ENCODE results near the gene TMEM38A. TPM values are rescaled to one million over a fixed set of nuclear protein-coding genes. Genes with fewer than 3 reads are reported as not detected.
"Not testable (repeated sequence)": the region's sequence is repeated elsewhere in the genome, so short reads cannot be mapped to it uniquely, and the experiment has no call there.

The TMEM38A gene
- total RNA-seq, 1 experiment from 2014 or later = 0.24 TPM

GRCh38 chr19:16628183-16628983, 32.6 kb upstream of the TMEM38A start, which contains the start of gene MED26:
TSS of gene MED26 (minus strand) at chr19:16628204. CDS start at chr19:16627943, 261 bp downstream.
- peak; percentile 87 for DNase-seq (ENCODE audit: low read depth, low spot score)
- in situ Hi-C loops (cut with HindIII; ENCODE audit: low pct_unique_long_range_greater_than_20kb, low sequenced_read_pairs) = no loop called here

GRCh38 chr19:16628984-16629691, 31.8 kb upstream of the TMEM38A start:
- DNase-seq (ENCODE audit: low read depth, low spot score) = no peak
- in situ Hi-C loops (cut with HindIII; ENCODE audit: low pct_unique_long_range_greater_than_20kb, low sequenced_read_pairs) = no loop called here

- no peak for DNase-seq (ENCODE audit: low read depth, low spot score)
- in situ Hi-C loops (cut with HindIII; ENCODE audit: low pct_unique_long_range_greater_than_20kb, low sequenced_read_pairs) = no loop called here
These were observed 29.5 kb upstream of the TMEM38A start for GRCh38 chr19:16631465-16631864.

- DNase-seq (ENCODE audit: low read depth, low spot score) = peak; percentile 25
These were observed 23.4 kb upstream of the TMEM38A start for GRCh38 chr19:16637535-16637934.

GRCh38 chr19:16638666-16639065, 22.3 kb upstream of the TMEM38A start:
- DNase-seq (ENCODE audit: low read depth, low spot score) = no peak
- in situ Hi-C loops (cut with HindIII; ENCODE audit: low pct_unique_long_range_greater_than_20kb, low sequenced_read_pairs) = no loop called here

More at GRCh38 chr19:16637535-16637934, 23.4 kb upstream of the TMEM38A start:
- in situ Hi-C loops (cut with HindIII; ENCODE audit: low pct_unique_long_range_greater_than_20kb, low sequenced_read_pairs) = no loop called here

- in situ Hi-C loops (cut with HindIII; ENCODE audit: low pct_unique_long_range_greater_than_20kb, low sequenced_read_pairs) = no loop called here
- no peak for DNase-seq (ENCODE audit: low read depth, low spot score)
These were observed 20.0 kb upstream of the TMEM38A start for GRCh38 chr19:16640951-16641350.

GRCh38 chr19:16641695-16642094, 19.2 kb upstream of the TMEM38A start:
- no peak for DNase-seq (ENCODE audit: low read depth, low spot score)
- in situ Hi-C loops (cut with HindIII; ENCODE audit: low pct_unique_long_range_greater_than_20kb, low sequenced_read_pairs) = no loop called here

- in situ Hi-C loops (cut with HindIII; ENCODE audit: low pct_unique_long_range_greater_than_20kb, low sequenced_read_pairs) = no loop called here
- DNase-seq (ENCODE audit: low read depth, low spot score) = peak; percentile 88
These were observed 15.8 kb upstream of the TMEM38A start for GRCh38 chr19:16645140-16645539.

GRCh38 chr19:16649734-16650133, 11.2 kb upstream of the TMEM38A start:
- in situ Hi-C loops (cut with HindIII; ENCODE audit: low pct_unique_long_range_greater_than_20kb, low sequenced_read_pairs) = no loop called here
- peak; percentile 64 for DNase-seq (ENCODE audit: low read depth, low spot score)

GRCh38 chr19:16650821-16651220, 10.1 kb upstream of the TMEM38A start:
- in situ Hi-C loops (cut with HindIII; ENCODE audit: low pct_unique_long_range_greater_than_20kb, low sequenced_read_pairs) = no loop called here
- no peak for DNase-seq (ENCODE audit: low read depth, low spot score)

- DNase-seq (ENCODE audit: low read depth, low spot score); in situ Hi-C loops (cut with HindIII; ENCODE audit: low pct_unique_long_range_greater_than_20kb, low sequenced_read_pairs): not testable (repeated sequence)
These were observed 9.3 kb upstream of the TMEM38A start for GRCh38 chr19:16651421-16652188.

- in situ Hi-C loops (cut with HindIII; ENCODE audit: low pct_unique_long_range_greater_than_20kb, low sequenced_read_pairs) = no loop called here
- no peak for DNase-seq (ENCODE audit: low read depth, low spot score)
These were observed 8.1 kb upstream of the TMEM38A start for GRCh38 chr19:16652854-16653253.

- DNase-seq (ENCODE audit: low read depth, low spot score) = peak; percentile 53
- in situ Hi-C loops (cut with HindIII; ENCODE audit: low pct_unique_long_range_greater_than_20kb, low sequenced_read_pairs) = no loop called here
These were observed 6.8 kb upstream of the TMEM38A start for GRCh38 chr19:16654140-16654539.

- in situ Hi-C loops (cut with HindIII; ENCODE audit: low pct_unique_long_range_greater_than_20kb, low sequenced_read_pairs) = no loop called here
- no peak for DNase-seq (ENCODE audit: low read depth, low spot score)
These were observed 6.3 kb upstream of the TMEM38A start for GRCh38 chr19:16654627-16655026.

- DNase-seq (ENCODE audit: low read depth, low spot score) = no peak
- in situ Hi-C loops (cut with HindIII; ENCODE audit: low pct_unique_long_range_greater_than_20kb, low sequenced_read_pairs) = no loop called here
These were observed 5.2 kb upstream of the TMEM38A start for GRCh38 chr19:16655727-16656126.

- in situ Hi-C loops (cut with HindIII; ENCODE audit: low pct_unique_long_range_greater_than_20kb, low sequenced_read_pairs) = no loop called here
- no peak for DNase-seq (ENCODE audit: low read depth, low spot score)
These were observed 3.6 kb upstream of the TMEM38A start for GRCh38 chr19:16657384-16657783.

GRCh38 chr19:16659464-16659831, 1.5 kb upstream of the TMEM38A start:
- no peak for DNase-seq (ENCODE audit: low read depth, low spot score)
- in situ Hi-C loops (cut with HindIII; ENCODE audit: low pct_unique_long_range_greater_than_20kb, low sequenced_read_pairs) = no loop called here
